DOHH2 (cell line): Measurements from ENCODE around the gene CLMN.

Source experiments
- H3F3A ChIP-seq: fragments of 200-600 bp; sonication (generic), shearing (Covaris generic); 2 replicates; pipeline ENCODE4 v1.6.0; 2016; ENCODE audit warnings: antibody characterized with exemption, mild to moderate bottlenecking; ENCODE audit not compliant: control insufficient read depth, insufficient read depth
- H3K27ac ChIP-seq: fragments of 200-600 bp; sonication (generic); 2 replicates; pipeline ENCODE4 v1.5.1; 2014; ENCODE audit warnings: low read depth, mild to moderate bottlenecking, low read length, moderate library complexity
- H3K27me3 ChIP-seq: fragments of 200-600 bp; sonication (generic); 2 replicates; pipeline ENCODE4 v1.6.1; 2014; ENCODE audit warnings: mild to moderate bottlenecking, low read length, mixed read lengths; ENCODE audit not compliant: control insufficient read depth
- H3K36me3 ChIP-seq: fragments of 200-600 bp; sonication (generic); 2 replicates; pipeline ENCODE4 v1.6.1; 2014; ENCODE audit warnings: mild to moderate bottlenecking, low read length, moderate library complexity, mixed read lengths; ENCODE audit not compliant: control insufficient read depth
- H3K4me1 ChIP-seq: fragments of 200-600 bp; sonication (generic); 2 replicates; pipeline ENCODE4 v1.6.1; 2014; ENCODE audit warnings: mild to moderate bottlenecking, low read length, mixed read lengths; ENCODE audit not compliant: control insufficient read depth
- H3K4me2 ChIP-seq: fragments of 200-600 bp; sonication (generic); 2 replicates; pipeline ENCODE4 v1.6.0; 2014; ENCODE audit warnings: mild to moderate bottlenecking, low read length, moderate library complexity
- H3K4me3 ChIP-seq: fragments of 200-600 bp; sonication (generic); 2 replicates; pipeline ENCODE4 v1.5.1; 2014; ENCODE audit warnings: mild to moderate bottlenecking, low read length, mixed read lengths
- H3K79me2 ChIP-seq: fragments of 200-600 bp; sonication (generic); 2 replicates; pipeline ENCODE4 v1.6.1; 2014; ENCODE audit warnings: mild to moderate bottlenecking, low read length, mixed read lengths; ENCODE audit not compliant: control insufficient read depth
- H3K9me2 ChIP-seq: fragments of 200-600 bp; sonication (generic); replicated peaks from 2 replicates; pipeline ENCODE4 v1.6.1; 2014; ENCODE audit warnings: mild to moderate bottlenecking, low read length, mixed read lengths; ENCODE audit not compliant: control insufficient read depth
- H3K9me3 ChIP-seq: fragments of 200-600 bp; sonication (generic); 2 replicates; pipeline ENCODE4 v1.6.1; 2014; ENCODE audit warnings: antibody characterized with exemption, low read length, mixed read lengths; ENCODE audit not compliant: control insufficient read depth, insufficient read depth
- H4K20me1 ChIP-seq: fragments of 200-600 bp; sonication (generic); 2 replicates; pipeline ENCODE4 v1.6.0; 2014; ENCODE audit warnings: low read depth, mild to moderate bottlenecking, antibody characterized with exemption, low read length, moderate library complexity; ENCODE audit not compliant: control insufficient read depth, insufficient read depth
- EZH2phosphoT487 ChIP-seq: fragments of 200-600 bp; sonication (generic); IDR thresholded peaks from 2 replicates; pipeline ENCODE4 v1.6.1; 2017; ENCODE audit warnings: borderline replicate concordance, mild to moderate bottlenecking, antibody characterized with exemption, low read length, moderate library complexity, mixed read lengths
- TF ChIP-seq, protein P1 (sequence below): fragments of 200-600 bp; sonication (generic); IDR thresholded peaks from one replicate; pipeline ENCODE4 v1.5.1; 2014; ENCODE audit warnings: antibody characterized with exemption, mild to moderate bottlenecking, low read depth, low read length; ENCODE audit not compliant: poor library complexity, severe bottlenecking

CLMN gene

DNA sequence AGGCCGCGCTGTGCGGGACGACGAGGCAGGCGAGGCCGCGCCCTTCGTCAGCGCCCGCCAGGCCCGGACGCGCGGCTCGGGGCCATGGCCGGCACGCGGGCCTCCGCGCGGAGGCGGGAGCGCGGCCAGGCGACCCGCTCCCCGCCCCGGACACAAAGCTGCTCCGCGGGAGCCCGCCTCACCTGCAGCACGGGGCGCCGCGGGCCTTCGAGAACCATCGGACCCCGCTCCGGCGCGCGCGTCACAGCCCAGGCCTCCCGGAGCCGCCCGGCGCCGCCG is 162.7 kb downstream of the CLMN start:
- Histone ChIP-seq H3K79me2 (peaks cover 52% of the 10 kb centered on the region), H3F3A (peaks cover 5% of the 10 kb centered on the region; the same call in 1 of the 2 replicates), H3K9me2 (no peaks in the 10 kb centered on the region), H3K4me1 (peaks cover 51% of the 10 kb centered on the region), H3K27me3 (no peaks in the 10 kb centered on the region), H3K9me3 (no peaks in the 10 kb centered on the region), H4K20me1 (peaks cover 16% of the 10 kb centered on the region), H3K4me2 (peak overlapping the region; percentile 83), H3K36me3 (peaks cover 19% of the 10 kb centered on the region), H3K27ac (peak overlapping the region; percentile 86), H3K4me3 (peak overlapping the region; percentile 81)
- no peak for TF ChIP-seq EZH2phosphoT487
- TF ChIP-seq, protein P1, sequence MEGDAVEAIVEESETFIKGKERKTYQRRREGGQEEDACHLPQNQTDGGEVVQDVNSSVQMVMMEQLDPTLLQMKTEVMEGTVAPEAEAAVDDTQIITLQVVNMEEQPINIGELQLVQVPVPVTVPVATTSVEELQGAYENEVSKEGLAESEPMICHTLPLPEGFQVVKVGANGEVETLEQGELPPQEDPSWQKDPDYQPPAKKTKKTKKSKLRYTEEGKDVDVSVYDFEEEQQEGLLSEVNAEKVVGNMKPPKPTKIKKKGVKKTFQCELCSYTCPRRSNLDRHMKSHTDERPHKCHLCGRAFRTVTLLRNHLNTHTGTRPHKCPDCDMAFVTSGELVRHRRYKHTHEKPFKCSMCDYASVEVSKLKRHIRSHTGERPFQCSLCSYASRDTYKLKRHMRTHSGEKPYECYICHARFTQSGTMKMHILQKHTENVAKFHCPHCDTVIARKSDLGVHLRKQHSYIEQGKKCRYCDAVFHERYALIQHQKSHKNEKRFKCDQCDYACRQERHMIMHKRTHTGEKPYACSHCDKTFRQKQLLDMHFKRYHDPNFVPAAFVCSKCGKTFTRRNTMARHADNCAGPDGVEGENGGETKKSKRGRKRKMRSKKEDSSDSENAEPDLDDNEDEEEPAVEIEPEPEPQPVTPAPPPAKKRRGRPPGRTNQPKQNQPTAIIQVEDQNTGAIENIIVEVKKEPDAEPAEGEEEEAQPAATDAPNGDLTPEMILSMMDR: no peak

DNA sequence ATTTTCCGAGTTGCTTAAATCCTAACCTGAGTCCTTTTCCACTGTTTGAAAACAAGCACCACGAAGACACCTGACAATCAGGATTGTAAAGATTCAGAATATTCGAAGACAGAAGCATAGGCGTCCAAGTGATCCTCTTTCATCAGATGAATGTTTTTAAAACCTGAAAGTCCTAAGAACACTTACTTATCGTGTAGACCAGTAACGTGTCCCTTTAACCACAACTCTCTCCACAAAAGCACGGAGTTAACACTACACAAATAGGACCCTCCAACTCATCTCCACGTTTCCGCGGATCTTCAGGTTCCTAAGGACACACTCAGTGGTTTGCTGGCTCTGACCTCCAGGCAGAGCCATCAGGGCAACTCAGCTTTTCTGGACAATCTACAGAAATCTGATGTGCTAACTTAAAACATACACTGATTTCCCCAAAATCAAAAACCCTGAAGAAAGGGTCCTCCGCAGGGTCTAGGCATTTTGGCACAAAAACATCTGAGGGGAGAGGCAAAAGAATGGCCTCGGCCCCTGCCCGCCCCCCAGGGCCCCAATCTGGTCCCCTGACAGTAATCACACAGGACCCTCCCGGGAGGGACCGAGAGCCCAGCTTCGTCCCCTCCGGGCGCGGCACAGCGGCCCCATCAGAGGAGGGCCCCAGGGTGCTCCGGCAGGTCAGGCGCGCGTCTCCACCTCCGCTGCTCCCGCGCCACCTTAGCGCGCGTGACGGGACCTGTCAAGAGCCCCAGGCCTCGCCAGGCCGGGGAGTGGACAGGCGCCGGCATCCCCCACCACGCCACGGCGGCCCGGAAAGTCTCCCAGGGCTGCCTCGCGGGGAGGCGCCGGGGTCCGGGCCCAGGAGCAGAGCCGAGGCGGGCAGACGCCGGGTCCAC is 163.3 kb downstream of the CLMN start:
- Histone ChIP-seq H3K36me3 (peaks cover 19% of the 10 kb centered on the region), H3K27ac (peak overlapping the region; percentile 18; the same call in 1 of the 2 replicates), H3K79me2 (peaks cover 58% of the 10 kb centered on the region), H3K4me2 (peak overlapping the region; percentile 83), H4K20me1 (peaks cover 20% of the 10 kb centered on the region), H3K27me3 (no peaks in the 10 kb centered on the region), H3F3A (peaks cover 5% of the 10 kb centered on the region; the same call in 1 of the 2 replicates), H3K4me3 (peak overlapping the region; percentile 81), H3K9me3 (no peaks in the 10 kb centered on the region), H3K9me2 (no peaks in the 10 kb centered on the region), H3K4me1 (peaks cover 57% of the 10 kb centered on the region)
- TF ChIP-seq EZH2phosphoT487: no peak
- TF ChIP-seq, protein P1: no peak

DNA sequence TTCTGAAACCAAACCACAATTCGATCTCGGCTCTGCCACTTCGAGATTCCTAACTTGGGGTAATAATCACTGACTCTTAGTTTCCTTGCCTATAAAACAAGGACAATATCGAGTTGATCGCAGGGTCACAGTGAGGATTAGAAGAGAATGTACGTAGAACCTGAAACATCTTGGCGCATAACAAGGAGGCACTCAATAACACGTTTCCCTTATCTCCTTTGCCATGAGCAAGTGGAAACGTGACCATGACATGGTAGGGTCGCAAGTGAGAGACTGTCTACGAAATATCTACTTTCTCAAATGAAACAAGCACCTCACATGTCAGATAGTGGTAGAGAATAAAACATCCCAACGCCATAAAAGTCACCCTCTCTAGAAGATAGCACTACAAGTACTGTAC is 164.7 kb downstream of the CLMN start:
- TF ChIP-seq, protein P1: no peak
- TF ChIP-seq EZH2phosphoT487: no peak

More for the DNA sequence above, 164.7 kb downstream of the CLMN start:
- Histone ChIP-seq H3K4me2 (peak overlapping the region; percentile 83), H3K9me2 (no peaks in the 10 kb centered on the region), H4K20me1 (peaks cover 27% of the 10 kb centered on the region), H3K4me3 (peak overlapping the region; percentile 81), H3K4me1 (peaks cover 70% of the 10 kb centered on the region), H3K9me3 (no peaks in the 10 kb centered on the region), H3K27ac (no peak overlapping the region), H3K27me3 (no peaks in the 10 kb centered on the region), H3F3A (0 out of 2 replicates have a peak, but pooled peaks cover 5% of the 10 kb centered on the region), H3K36me3 (peaks cover 19% of the 10 kb centered on the region), H3K79me2 (peaks cover 71% of the 10 kb centered on the region)
